Right hindlimb (tissue), 1 donor: ENCODE measurements around the gene LTA.
A peak's percentile ranks its signal among the peaks of the same experiment; 100 is the strongest.
"Not testable (repeated sequence)": the region's sequence is repeated elsewhere in the genome, so short reads cannot be mapped to it uniquely, and the experiment has no call there.

Source experiments
- DNase-seq: peaks from one replicate; pipeline ENCODE4 v3.0.0-alpha.2; 2018

The LTA gene

GRCh38 chr6:31543639-31544038, 28.4 kb upstream of the LTA start:
- no peak for DNase-seq

- no peak for DNase-seq
Measured at GRCh38 chr6:31544676-31545075, 27.4 kb upstream of the LTA start.

- DNase-seq, result no peak
Measured at GRCh38 chr6:31545291-31545690, 26.8 kb upstream of the LTA start.

- DNase-seq, result peak; percentile 94
Measured at GRCh38 chr6:31546339-31546957, 25.6 kb upstream of the LTA start, which contains the start of gene ATP6V1G2. TSS of gene ATP6V1G2 (minus strand) at chr6:31546608. CDS start at chr6:31546559, 49 bp downstream.

- DNase-seq, result peak; percentile 98
Measured at GRCh38 chr6:31546958-31547726, 24.9 kb upstream of the LTA start, which contains the start of gene NFKBIL1. TSS of gene NFKBIL1 (plus strand) at chr6:31547608. CDS start at chr6:31547695, 87 bp downstream.

- no peak for DNase-seq
Measured at GRCh38 chr6:31547727-31548543, 24.2 kb upstream of the LTA start.

- no peak for DNase-seq
Measured at GRCh38 chr6:31548544-31548873, 23.6 kb upstream of the LTA start.

- DNase-seq, result not testable (repeated sequence)
Measured at GRCh38 chr6:31551371-31551770, 20.7 kb upstream of the LTA start.

- DNase-seq, result no peak
Measured at GRCh38 chr6:31556307-31556706, 15.8 kb upstream of the LTA start.

GRCh38 chr6:31557443-31558317, 14.4 kb upstream of the LTA start:
- DNase-seq, result no peak

GRCh38 chr6:31558318-31558625, 13.8 kb upstream of the LTA start:
- DNase-seq, result no peak

- DNase-seq, result no peak
Measured at GRCh38 chr6:31558631-31559500, 13.2 kb upstream of the LTA start.

GRCh38 chr6:31559606-31559957, 12.5 kb upstream of the LTA start:
- DNase-seq, result no peak

GRCh38 chr6:31559958-31560696, 12.0 kb upstream of the LTA start:
- no peak for DNase-seq

- DNase-seq, result no peak
Measured at GRCh38 chr6:31560697-31561058, 11.4 kb upstream of the LTA start.

GRCh38 chr6:31567531-31568370, 4.3 kb upstream of the LTA start:
- no peak for DNase-seq

GRCh38 chr6:31568537-31568961, 3.5 kb upstream of the LTA start:
- no peak for DNase-seq

GRCh38 chr6:31569861-31570536, 2.1 kb upstream of the LTA start:
- DNase-seq, result no peak

- DNase-seq, result no peak
Measured at GRCh38 chr6:31573239-31574105, 1.4 kb downstream of the LTA start.
